ENCODE measurements around the gene RPS6KA3.

GRCh38 chrX:20151689-20152088, 115.0 kb downstream of the RPS6KA3 start:
- TF ChIP-seq TEAD2 (tag; IDR thresholded peaks at IDR 0.05) (no peak), DNMT1 (IDR thresholded peaks at IDR 0.05) (no peak), IFI16 (CRISPR knock-in tag; IDR thresholded peaks at IDR 0.05) (no peak), CTCF (IDR thresholded peaks at IDR 0.05 in 2 of 3, conservative IDR thresholded peaks at IDR 0.05 in 1 of 3; ENCODE audit: insufficient read depth in 2 of 3, low read depth in 1 of 3, low read length in 3 of 3) (no peak), POU5F1 (IDR thresholded peaks at IDR 0.05; ENCODE audit: borderline replicate concordance, low read depth, low read length, partially characterized antibody) (no peak), MAX (CRISPR knock-in tag; IDR thresholded peaks at IDR 0.05) (no peak), USF1 (CRISPR knock-in tag; IDR thresholded peaks at IDR 0.05) (no peak), AFF1 (IDR thresholded peaks at IDR 0.05; ENCODE audit: low read depth in 1 of 2, partially characterized antibody in 2 of 2) (no peak), TAF1 (IDR thresholded peaks at IDR 0.05; ENCODE audit: control insufficient read depth, extremely low read depth, insufficient read depth, low read length, severe bottlenecking) (no peak), PKNOX1 (IDR thresholded peaks at IDR 0.05) (no peak), ZNF239 (CRISPR knock-in tag; IDR thresholded peaks at IDR 0.05) (no peak), MAZ (CRISPR knock-in tag; conservative IDR thresholded peaks at IDR 0.05 in 1 of 2, IDR thresholded peaks at IDR 0.05 in 1 of 2) (no peak), CBFA2T2 (conservative IDR thresholded peaks at IDR 0.05) (no peak)
